Measurements from ENCODE around the gene CARM1.
"Not testable (repeated sequence)": the region's sequence is repeated elsewhere in the genome, so short reads cannot be mapped to it uniquely, and the experiment has no call there.

CARM1 gene

GRCh38 chr19:10846500-10847202, 24.7 kb upstream of the CARM1 start:
- no peak for DNase-seq (ENCODE audit: low spot score)

DNA sequence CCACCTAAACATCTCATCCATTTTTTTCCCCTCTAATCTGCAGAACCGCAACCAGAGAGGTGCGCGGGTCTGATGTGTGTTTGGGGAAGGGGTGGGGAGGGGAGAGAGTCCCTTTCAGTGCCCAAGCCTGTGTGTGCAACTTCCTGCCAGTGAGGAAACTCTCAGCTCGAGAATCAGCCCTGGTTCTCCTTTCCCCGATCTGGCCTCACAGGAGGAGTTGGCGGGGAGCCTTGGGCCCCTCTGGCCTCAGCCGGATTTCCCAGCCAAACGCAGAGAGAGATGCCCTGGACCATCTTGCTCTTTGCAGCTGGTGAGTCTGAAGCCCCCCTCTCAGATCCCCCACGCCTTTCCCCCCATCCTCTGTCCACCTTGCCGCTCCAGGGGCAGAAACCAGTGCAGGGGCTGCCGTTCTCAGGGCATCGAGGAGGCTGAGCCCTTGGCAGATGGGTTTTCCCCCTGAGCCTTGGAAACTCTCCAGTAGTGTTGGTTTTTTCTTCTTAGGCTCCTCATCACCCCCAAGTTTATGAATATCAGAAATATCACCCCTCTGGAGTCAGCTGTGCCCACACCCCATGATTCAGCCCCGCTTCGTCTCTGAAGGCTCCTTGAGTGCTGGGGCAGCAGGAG, 23.0 kb upstream of the CARM1 start, which contains the start of gene C19orf38:
Gene C19orf38, plus strand, starts transcription at position 186 of the 627 bp plus-strand sequence. Its CDS starts 94 bp downstream, at position 280.
- DNase-seq (ENCODE audit: low spot score), result no peak

DNA sequence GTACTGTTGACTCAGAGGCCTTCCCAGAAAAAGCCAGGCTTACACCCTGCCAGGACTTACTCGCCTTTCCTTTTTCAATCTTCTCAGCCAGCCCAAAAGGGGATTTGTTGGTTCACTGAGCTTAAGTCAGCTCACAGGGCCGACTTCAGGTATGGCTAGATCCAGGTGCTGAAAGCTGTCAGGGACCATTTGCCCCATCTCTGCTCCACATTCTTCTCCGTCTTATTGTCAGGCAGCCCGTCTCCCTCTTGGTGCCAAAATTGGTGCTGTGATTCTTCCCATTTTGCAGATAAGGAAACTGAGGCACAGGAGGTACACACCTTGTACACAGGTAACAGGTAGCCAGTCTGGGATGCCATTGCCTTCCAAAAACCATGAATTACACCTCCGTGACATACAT, 20.7 kb upstream of the CARM1 start:
- DNase-seq (ENCODE audit: low spot score), result no peak

GRCh38 chr19:10852098-10852800, 19.1 kb upstream of the CARM1 start:
- no peak for DNase-seq (ENCODE audit: low spot score)

DNA sequence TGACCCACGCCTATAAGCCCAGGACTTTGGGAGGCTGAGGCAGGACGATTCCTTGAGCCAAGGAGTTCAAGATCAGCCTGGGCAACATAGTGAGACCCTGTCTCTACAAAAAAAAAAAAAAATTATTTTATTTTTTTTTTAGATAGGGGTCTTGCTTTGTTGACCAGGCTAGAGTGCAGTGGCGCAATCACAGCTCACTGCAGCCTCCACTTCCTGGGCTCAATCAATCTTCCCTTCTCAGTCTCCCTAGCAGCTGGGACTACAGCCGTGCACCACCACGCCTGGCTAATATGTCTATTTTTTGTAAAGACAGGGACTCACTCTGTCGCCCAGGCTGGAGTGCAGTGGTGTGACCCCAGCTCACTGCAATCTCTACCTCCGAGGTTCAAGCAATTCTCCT, 18.4 kb upstream of the CARM1 start:
- no peak for DNase-seq (ENCODE audit: low spot score)

- no peak for DNase-seq (ENCODE audit: low spot score)
Observed at GRCh38 chr19:10854350-10855089, 16.8 kb upstream of the CARM1 start.

DNA sequence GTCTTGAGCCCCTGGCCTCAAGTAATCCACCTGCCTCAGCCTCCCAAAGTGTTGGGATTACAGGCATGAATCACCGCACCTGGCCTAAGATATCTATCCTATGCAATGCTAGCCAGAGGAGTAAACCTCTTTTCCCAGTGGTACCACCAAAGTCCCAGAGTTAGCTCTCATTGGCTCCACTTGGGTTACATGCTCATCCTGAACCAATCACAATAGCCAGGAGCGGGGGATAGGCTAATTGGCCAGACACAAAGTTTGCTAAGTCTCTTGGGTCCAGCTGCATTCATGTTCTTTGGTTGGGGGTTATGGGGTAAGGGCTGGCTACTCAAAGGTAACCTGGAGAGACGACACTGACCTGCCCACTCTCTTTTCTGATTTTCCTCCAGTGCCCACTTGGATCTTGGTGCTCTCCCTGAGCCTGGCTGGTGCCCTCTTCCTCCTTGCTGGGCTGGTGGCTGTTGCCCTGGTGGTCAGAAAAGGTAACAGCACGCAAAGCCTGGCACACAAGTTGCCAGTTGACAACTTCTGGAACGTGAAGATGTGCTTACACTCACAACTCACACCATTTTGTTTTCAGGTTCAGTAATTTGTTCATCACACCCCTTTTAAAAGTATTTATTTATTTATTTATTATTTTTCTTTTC, 15.4 kb upstream of the CARM1 start:
- no peak for DNase-seq (ENCODE audit: low spot score)

GRCh38 chr19:10856899-10857298, 14.5 kb upstream of the CARM1 start:
- not testable (repeated sequence) for DNase-seq (ENCODE audit: low spot score)

- DNase-seq (ENCODE audit: low spot score), result no peak
Observed at GRCh38 chr19:10858204-10858828, 13.0 kb upstream of the CARM1 start.

GRCh38 chr19:10861103-10861651, 10.2 kb upstream of the CARM1 start:
- DNase-seq (ENCODE audit: low spot score), result peak; percentile 47

DNA sequence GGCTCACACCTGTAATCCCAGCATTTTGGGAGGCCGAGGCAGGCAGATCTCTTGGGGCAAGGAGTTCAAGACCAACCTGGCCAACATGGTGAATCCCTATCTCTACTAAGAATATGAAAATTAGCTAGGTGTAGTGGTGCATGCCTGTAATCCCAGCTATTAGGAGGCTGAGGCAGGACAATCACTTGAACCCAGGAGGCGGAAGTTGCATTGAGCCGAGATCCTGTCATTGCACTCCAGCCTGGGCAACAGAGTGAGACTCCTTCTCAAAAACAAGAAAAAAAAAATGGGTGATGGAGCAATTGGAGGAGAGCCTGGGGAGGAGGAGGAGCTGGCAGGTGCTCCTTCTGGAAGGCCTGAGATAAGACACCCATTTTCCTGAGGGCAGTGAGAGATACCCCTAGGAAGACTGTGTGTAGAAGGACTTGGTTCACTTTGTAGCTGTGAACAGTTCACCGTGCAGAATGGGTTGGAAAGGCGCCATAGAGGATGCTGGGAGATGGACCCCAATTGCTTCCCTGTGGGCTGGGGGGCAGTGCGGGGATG, 8.7 kb upstream of the CARM1 start:
- DNase-seq (ENCODE audit: low spot score), result no peak

- no peak for DNase-seq (ENCODE audit: low spot score)
Observed at GRCh38 chr19:10863107-10863717, 8.1 kb upstream of the CARM1 start.

DNA sequence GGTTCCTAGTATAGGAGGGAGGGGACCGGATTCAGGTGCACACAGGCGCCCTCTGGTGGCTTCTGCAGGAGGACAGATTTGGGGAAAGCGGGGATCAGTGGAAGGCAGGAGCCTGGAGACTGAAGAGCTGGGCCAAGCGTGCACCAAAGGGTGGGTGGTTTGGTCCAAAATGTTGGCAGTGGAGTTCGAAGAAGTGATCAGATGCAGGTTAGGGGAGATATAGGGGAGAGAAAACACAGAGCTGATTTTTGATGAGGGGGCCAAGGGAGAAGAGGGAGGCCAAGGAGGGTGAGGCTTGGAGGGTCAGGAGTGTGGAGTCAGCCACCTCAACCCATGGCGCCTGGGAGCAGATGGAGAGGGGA, 6.8 kb upstream of the CARM1 start:
- DNase-seq (ENCODE audit: low spot score), result peak; percentile 90

DNA sequence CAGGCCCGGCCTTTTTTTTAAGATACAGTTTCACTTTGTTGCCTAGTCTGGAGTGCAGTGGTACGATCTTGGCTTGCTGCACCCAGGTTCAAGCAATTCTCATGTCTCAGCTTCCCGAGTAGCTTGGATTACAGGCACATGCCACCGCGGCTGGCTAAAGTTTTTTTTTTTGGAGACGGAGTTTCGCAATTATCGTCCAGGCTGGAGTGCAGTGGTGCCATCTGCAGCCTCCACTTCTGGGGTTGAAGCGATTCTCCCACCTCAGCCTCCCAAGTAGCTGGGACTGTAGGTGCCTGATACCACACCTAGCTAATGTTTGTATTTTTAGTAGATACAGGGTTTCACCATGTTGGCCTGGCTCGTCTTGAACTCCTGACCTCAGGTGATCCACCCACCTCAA, 4.9 kb upstream of the CARM1 start:
- no peak for DNase-seq (ENCODE audit: low spot score)

- no peak for DNase-seq (ENCODE audit: low spot score)
Observed at GRCh38 chr19:10868872-10869547, 2.3 kb upstream of the CARM1 start.

DNA sequence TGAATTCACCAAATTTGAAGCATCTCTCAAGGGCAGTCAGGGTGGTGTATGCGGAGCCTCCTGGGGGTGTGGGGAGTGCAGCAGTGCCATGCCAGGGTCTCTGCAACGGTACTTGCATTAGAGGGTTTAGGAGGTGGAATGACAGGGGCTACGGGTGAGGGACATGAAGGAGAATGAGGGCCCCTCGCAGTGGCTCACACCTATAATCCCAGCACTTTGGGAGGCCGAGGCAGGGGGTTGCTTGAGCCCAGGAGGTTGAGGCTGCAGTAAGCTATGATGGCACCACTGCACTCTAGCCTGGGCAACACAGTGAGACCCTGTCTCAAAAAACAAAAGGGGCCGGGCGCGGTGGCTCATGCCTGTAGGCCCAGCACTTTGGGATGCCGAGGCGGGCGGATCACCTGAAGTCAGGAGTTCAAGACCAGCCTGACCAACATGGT, 1.5 kb upstream of the CARM1 start:
- not testable (repeated sequence) for DNase-seq (ENCODE audit: low spot score)

DNA sequence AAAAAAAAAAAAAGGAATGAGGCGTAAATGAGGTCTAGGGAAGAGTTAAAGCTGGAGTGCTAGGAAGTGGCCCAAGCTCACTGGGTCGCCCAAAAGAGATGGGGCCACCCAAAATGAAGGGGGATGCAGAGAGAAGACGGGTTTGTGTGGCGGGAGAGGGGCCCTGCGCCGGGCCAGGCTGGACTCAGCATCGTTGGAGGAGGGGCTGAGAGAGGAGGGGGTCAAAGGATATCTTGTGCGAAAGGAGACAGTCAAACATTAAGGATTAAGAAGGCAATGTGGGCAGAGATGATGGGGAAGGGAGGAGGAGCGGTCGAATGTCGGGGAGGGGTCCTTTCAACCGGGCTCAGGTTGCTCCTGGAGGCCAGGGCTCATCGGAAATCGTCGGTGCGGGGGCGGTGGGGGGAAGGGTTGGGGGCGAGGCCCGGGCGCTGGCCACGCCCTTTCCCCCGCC, 825 bp upstream of the CARM1 start:
- no peak for DNase-seq (ENCODE audit: low spot score)

- DNase-seq (ENCODE audit: low spot score), result no peak
Observed at GRCh38 chr19:10871711-10872545, 575 bp downstream of the CARM1 start.
